Stimulated activated CD4-positive, alpha-beta T cell treated with anti-CD3 and anti-CD28 coated beads, Interleukin-2, amount 100 ng/mL, for 48 hours (primary cell): Measurements from ENCODE around the gene SYT7.

ENCODE experiments used
- DNase-seq, 2 donors: peaks; one replicate each; pipeline ENCODE4 v3.0.0-alpha.2; 2020

The SYT7 gene

GRCh38 chr11:61534933-61535839 is 45.7 kb downstream of the SYT7 start:
- no peak for DNase-seq

GRCh38 chr11:61534025-61534932 is 46.6 kb downstream of the SYT7 start:
- no peak for DNase-seq

GRCh38 chr11:61533401-61533800 is 47.5 kb downstream of the SYT7 start:
- no peak for DNase-seq

- no peak for DNase-seq
Measured at GRCh38 chr11:61533039-61533375, 47.9 kb downstream of the SYT7 start.

GRCh38 chr11:61532134-61533038 is 48.5 kb downstream of the SYT7 start:
- DNase-seq: peak; percentile 40 to 45

GRCh38 chr11:61531044-61531443 is 49.8 kb downstream of the SYT7 start:
- no peak for DNase-seq

- DNase-seq: no peak
Measured at GRCh38 chr11:61529537-61530225, 51.2 kb downstream of the SYT7 start.

- DNase-seq: no peak
Measured at GRCh38 chr11:61528114-61528513, 52.8 kb downstream of the SYT7 start.

- no peak for DNase-seq
Measured at GRCh38 chr11:61526956-61527731, 53.7 kb downstream of the SYT7 start.

- no peak for DNase-seq
Measured at GRCh38 chr11:61526229-61526628, 54.6 kb downstream of the SYT7 start.

- DNase-seq: no peak
Measured at GRCh38 chr11:61524963-61525587, 55.8 kb downstream of the SYT7 start.

- no peak for DNase-seq
Measured at GRCh38 chr11:61524446-61524845, 56.4 kb downstream of the SYT7 start.

- DNase-seq: no peak
Measured at GRCh38 chr11:61522881-61523280, 58.0 kb downstream of the SYT7 start.

GRCh38 chr11:61518032-61518795 is 62.7 kb downstream of the SYT7 start:
- DNase-seq: no peak

GRCh38 chr11:61516675-61517572 is 64.0 kb downstream of the SYT7 start:
- DNase-seq: peak; percentile 61 to 66

- no peak for DNase-seq
Measured at GRCh38 chr11:61516191-61516590, 64.7 kb downstream of the SYT7 start.

- no peak for DNase-seq
Measured at GRCh38 chr11:61515686-61516085, 65.2 kb downstream of the SYT7 start.

- DNase-seq: no peak
Measured at GRCh38 chr11:61514050-61514917, 66.6 kb downstream of the SYT7 start.
